Measurements from ENCODE around the gene SLC6A4. TPM values are rescaled to one million over a fixed set of nuclear protein-coding genes. Genes with fewer than 3 reads are reported as not detected.

SLC6A4 gene
- total RNA-seq, 2 donors from 2014 or later = 0.38 to 1.8 TPM

DNA sequence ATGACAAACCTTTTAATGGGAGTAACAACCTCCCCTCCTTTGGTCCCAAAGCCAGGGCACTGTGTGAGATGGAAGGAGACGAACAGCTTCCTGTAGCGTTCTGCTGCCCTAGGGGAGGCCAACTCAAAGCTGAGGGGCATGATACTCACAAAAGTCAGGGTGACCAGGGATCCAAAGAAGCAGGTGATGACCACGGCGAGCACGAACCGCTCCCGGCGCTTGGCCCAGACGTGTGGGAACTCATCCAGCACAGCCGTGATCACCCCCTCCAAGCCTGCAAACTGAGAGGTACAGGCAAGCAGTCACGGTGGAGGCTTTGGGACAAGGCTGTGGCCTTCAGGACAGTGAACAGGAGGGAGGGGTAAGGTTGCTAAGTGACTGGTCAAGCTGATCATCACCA is 25.1 kb downstream of the SLC6A4 start:
- DNase-seq = peak; percentile 33
- peaks cover 6% of the 10 kb centered on the region for H3K27me3 Mint-ChIP-seq (ENCODE audit: insufficient read depth)
- H3K4me1 ChIP-seq (ENCODE audit: control insufficient read depth, insufficient read depth, low read length) = no peaks in the 10 kb centered on the region
- H3K9ac ChIP-seq (ENCODE audit: extremely low read depth, low read length, poor library complexity, severe bottlenecking) = no peak overlapping the region
- TF ChIP-seq, protein P1, sequence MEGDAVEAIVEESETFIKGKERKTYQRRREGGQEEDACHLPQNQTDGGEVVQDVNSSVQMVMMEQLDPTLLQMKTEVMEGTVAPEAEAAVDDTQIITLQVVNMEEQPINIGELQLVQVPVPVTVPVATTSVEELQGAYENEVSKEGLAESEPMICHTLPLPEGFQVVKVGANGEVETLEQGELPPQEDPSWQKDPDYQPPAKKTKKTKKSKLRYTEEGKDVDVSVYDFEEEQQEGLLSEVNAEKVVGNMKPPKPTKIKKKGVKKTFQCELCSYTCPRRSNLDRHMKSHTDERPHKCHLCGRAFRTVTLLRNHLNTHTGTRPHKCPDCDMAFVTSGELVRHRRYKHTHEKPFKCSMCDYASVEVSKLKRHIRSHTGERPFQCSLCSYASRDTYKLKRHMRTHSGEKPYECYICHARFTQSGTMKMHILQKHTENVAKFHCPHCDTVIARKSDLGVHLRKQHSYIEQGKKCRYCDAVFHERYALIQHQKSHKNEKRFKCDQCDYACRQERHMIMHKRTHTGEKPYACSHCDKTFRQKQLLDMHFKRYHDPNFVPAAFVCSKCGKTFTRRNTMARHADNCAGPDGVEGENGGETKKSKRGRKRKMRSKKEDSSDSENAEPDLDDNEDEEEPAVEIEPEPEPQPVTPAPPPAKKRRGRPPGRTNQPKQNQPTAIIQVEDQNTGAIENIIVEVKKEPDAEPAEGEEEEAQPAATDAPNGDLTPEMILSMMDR (conservative IDR thresholded peaks at IDR 0.05) = no peak
- no peak overlapping the region for H3K27ac Mint-ChIP-seq
- no peaks in the 10 kb centered on the region for H3K27me3 ChIP-seq (ENCODE audit: control insufficient read depth, insufficient read depth, low read length, poor library complexity, severe bottlenecking)
- WGBS, 2 experiments (ENCODE audit: insufficient coverage in 1 of 2, insufficient read length in 1 of 2) = 92 to 96% methylated on average over 7 to 11 of the region's 11 CpGs
- no peaks in the 10 kb centered on the region for H3K4me1 Mint-ChIP-seq
- no peaks in the 10 kb centered on the region for H3K36me3 ChIP-seq (ENCODE audit: control insufficient read depth, insufficient read depth, low read length)
- no peak overlapping the region for H3K4me3 ChIP-seq (ENCODE audit: low read length)
- H3K4me3 Mint-ChIP-seq = no peak overlapping the region
- H3K36me3 Mint-ChIP-seq (ENCODE audit: low read depth) = no peaks in the 10 kb centered on the region
- no peaks in the 10 kb centered on the region for H3K9me3 Mint-ChIP-seq
- no peak overlapping the region for H3K27ac ChIP-seq (ENCODE audit: low read depth, low read length)
- no peaks in the 10 kb centered on the region for H3K9me3 ChIP-seq (ENCODE audit: control insufficient read depth, low read length)

DNA sequence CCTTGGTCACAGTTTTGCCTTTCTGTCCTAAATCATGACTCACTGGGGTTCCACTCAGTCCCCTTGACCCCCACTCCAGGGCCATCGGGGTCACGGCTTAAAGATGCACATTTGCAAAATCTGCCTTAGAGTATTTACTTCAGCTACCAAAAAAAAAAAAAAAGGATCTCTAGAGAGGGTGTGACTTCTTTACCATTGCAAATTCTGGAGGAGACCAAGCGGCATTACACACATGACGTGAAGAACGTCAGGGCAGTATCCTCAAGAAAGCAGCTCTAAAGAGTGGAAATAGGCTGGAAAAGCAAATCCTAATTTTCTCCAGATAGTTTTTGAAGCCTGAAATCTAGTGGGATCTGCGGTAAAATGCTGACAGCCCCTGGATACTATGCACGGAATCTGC is 25.6 kb downstream of the SLC6A4 start:
- no peaks in the 10 kb centered on the region for H3K4me1 ChIP-seq (ENCODE audit: control insufficient read depth, insufficient read depth, low read length)
- H3K4me3 ChIP-seq (ENCODE audit: low read length) = no peak overlapping the region
- Mint-ChIP-seq H3K4me3 (no peak overlapping the region), H3K4me1 (no peaks in the 10 kb centered on the region), H3K36me3 (ENCODE audit: low read depth) (no peaks in the 10 kb centered on the region), H3K27me3 (ENCODE audit: insufficient read depth) (peaks cover 6% of the 10 kb centered on the region), H3K9me3 (no peaks in the 10 kb centered on the region), H3K27ac (no peak overlapping the region)
- TF ChIP-seq, protein P1 (conservative IDR thresholded peaks at IDR 0.05) = no peak
- no peaks in the 10 kb centered on the region for H3K9me3 ChIP-seq (ENCODE audit: control insufficient read depth, low read length)
- no peak overlapping the region for H3K27ac ChIP-seq (ENCODE audit: low read depth, low read length)
- DNase-seq = peak; percentile 39
- no peak overlapping the region for H3K9ac ChIP-seq (ENCODE audit: extremely low read depth, low read length, poor library complexity, severe bottlenecking)
- no peaks in the 10 kb centered on the region for H3K36me3 ChIP-seq (ENCODE audit: control insufficient read depth, insufficient read depth, low read length)
- WGBS, 2 experiments (ENCODE audit: insufficient coverage in 1 of 2, insufficient read length in 1 of 2) = 84 to 96% methylated on average over 5 to 7 of the region's 7 CpGs
- no peaks in the 10 kb centered on the region for H3K27me3 ChIP-seq (ENCODE audit: control insufficient read depth, insufficient read depth, low read length, poor library complexity, severe bottlenecking)

DNA sequence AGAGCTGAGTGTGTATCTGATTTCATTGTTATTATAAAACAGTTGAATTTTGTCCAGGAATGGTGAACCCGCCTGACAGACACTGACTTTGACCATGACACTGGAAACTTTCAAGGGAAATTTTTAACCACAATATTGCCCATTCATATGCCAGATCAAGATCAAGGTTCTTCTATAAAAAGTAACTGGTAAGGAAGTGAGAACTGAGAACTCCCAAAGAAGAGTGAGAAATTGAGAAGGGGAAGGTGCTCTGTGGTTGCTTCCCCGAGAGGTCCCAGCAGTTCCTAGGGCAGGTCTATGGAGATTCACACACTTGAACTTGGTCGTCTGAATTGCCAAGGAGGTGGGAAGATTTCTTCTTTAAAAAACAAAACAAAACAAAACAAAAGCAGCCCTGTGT is 27.3 kb downstream of the SLC6A4 start:
- H3K36me3 Mint-ChIP-seq (ENCODE audit: low read depth) = no peaks in the 10 kb centered on the region
- Histone ChIP-seq H3K27me3 (ENCODE audit: control insufficient read depth, insufficient read depth, low read length, poor library complexity, severe bottlenecking) (no peaks in the 10 kb centered on the region), H3K4me1 (ENCODE audit: control insufficient read depth, insufficient read depth, low read length) (no peaks in the 10 kb centered on the region), H3K9ac (ENCODE audit: extremely low read depth, low read length, poor library complexity, severe bottlenecking) (no peak overlapping the region), H3K9me3 (ENCODE audit: control insufficient read depth, low read length) (no peaks in the 10 kb centered on the region), H3K27ac (ENCODE audit: low read depth, low read length) (no peak overlapping the region), H3K36me3 (ENCODE audit: control insufficient read depth, insufficient read depth, low read length) (no peaks in the 10 kb centered on the region), H3K4me3 (ENCODE audit: low read length) (no peak overlapping the region)
- peak; percentile 17 for DNase-seq
- no peaks in the 10 kb centered on the region for H3K4me1 Mint-ChIP-seq
- 83 to 88% methylated on average over 1 to 3 of the region's 3 CpGs for WGBS, 2 experiments (ENCODE audit: insufficient coverage in 1 of 2, insufficient read length in 1 of 2)
- H3K9me3 Mint-ChIP-seq = no peaks in the 10 kb centered on the region
- H3K4me3 Mint-ChIP-seq = no peak overlapping the region
- no peak overlapping the region for H3K27ac Mint-ChIP-seq
- TF ChIP-seq, protein P1 (conservative IDR thresholded peaks at IDR 0.05) = no peak
- peaks cover 3% of the 10 kb centered on the region for H3K27me3 Mint-ChIP-seq (ENCODE audit: insufficient read depth)

Data from endodermal cell (in vitro differentiated cells).